Neutrophil (primary cell): ENCODE results near the gene TMEM44.
A peak's percentile ranks its signal among the peaks of the same experiment; 100 is the strongest.

Experiments
- H3K27ac ChIP-seq: fragments of 200-600 bp; sonication (generic); 2 replicates; pipeline ENCODE4 v1.5.1; 2016; ENCODE audit warnings: mild to moderate bottlenecking, moderate library complexity
- H3K27me3 ChIP-seq: fragments of 200-600 bp; sonication (generic); 2 replicates; pipeline ENCODE4 v1.6.0; 2016; ENCODE audit warnings: mild to moderate bottlenecking
- H3K36me3 ChIP-seq: fragments of 200-600 bp; sonication (generic); 2 replicates; pipeline ENCODE4 v1.5.1; 2017
- H3K4me1 ChIP-seq, 2 experiments: fragments of 200-600 bp in 1 of 2; sonication (generic) in 1 of 2; 1 replicate in 1 of 2; 2 replicates in 1 of 2; pipeline versions ENCODE4 v1.5.1 to v1.6.1; 2013 to 2016; ENCODE audit warnings: low read depth in 1 of 2, low read length in 1 of 2, mild to moderate bottlenecking in 1 of 2, moderate library complexity in 1 of 2; ENCODE audit not compliant: control insufficient read depth in 1 of 2, insufficient read depth in 1 of 2
- H3K4me3 ChIP-seq, 2 experiments: fragments of 200-600 bp in 1 of 2; sonication (generic) in 1 of 2; 1 replicate in 1 of 2; 2 replicates in 1 of 2; pipeline ENCODE4 v1.5.1; 2013 to 2016; ENCODE audit warnings: low read depth in 1 of 2, low read length in 1 of 2, mild to moderate bottlenecking in 1 of 2, moderate library complexity in 1 of 2
- H3K9me3 ChIP-seq: fragments of 200-600 bp; sonication (generic); 2 replicates; pipeline ENCODE4 v1.5.1; 2016
- CTCF ChIP-seq: fragments of 200-600 bp; sonication (generic); IDR thresholded peaks from 2 replicates; pipeline ENCODE4 v1.5.1; 2016; ENCODE audit warnings: antibody characterized with exemption

The TMEM44 gene

GRCh38 chr3:194584320-194584776 is 48.9 kb downstream of the TMEM44 start:
- H3K27me3 ChIP-seq, result no peaks in the 10 kb centered on the region
- peak overlapping the region; percentile 95 for H3K27ac ChIP-seq
- TF ChIP-seq CTCF, result no peak
- H3K9me3 ChIP-seq, result no peaks in the 10 kb centered on the region
- no peaks in the 10 kb centered on the region for H3K36me3 ChIP-seq
- H3K4me1 ChIP-seq, result peaks cover 26 to 33% of the 10 kb centered on the region in 2 experiments
- H3K4me3 ChIP-seq, result peak overlapping the region; percentile 76 to 96

GRCh38 chr3:194582196-194582905 is 50.9 kb downstream of the TMEM44 start:
- Histone ChIP-seq H3K36me3 (no peaks in the 10 kb centered on the region), H3K27ac (no peak overlapping the region), H3K27me3 (no peaks in the 10 kb centered on the region), H3K4me1 (peaks cover 20 to 26% of the 10 kb centered on the region in 2 experiments), H3K9me3 (no peaks in the 10 kb centered on the region), H3K4me3 (no peak overlapping the region)
- no peak for TF ChIP-seq CTCF

- no peaks in the 10 kb centered on the region for H3K36me3 ChIP-seq
- no peaks in the 10 kb centered on the region for H3K9me3 ChIP-seq
- no peak for TF ChIP-seq CTCF
- H3K4me3 ChIP-seq, result no peak overlapping the region
- H3K27me3 ChIP-seq, result no peaks in the 10 kb centered on the region
- peaks cover 15 to 21% of the 10 kb centered on the region in 2 experiments for H3K4me1 ChIP-seq
- H3K27ac ChIP-seq, result no peak overlapping the region
These were observed 54.1 kb downstream of the TMEM44 start for GRCh38 chr3:194579091-194579606.

GRCh38 chr3:194577986-194578905 is 55.0 kb downstream of the TMEM44 start:
- no peak for TF ChIP-seq CTCF
- no peak overlapping the region for H3K27ac ChIP-seq
- H3K27me3 ChIP-seq, result peaks cover 8% of the 10 kb centered on the region
- H3K9me3 ChIP-seq, result no peaks in the 10 kb centered on the region
- no peaks in the 10 kb centered on the region for H3K36me3 ChIP-seq
- H3K4me1 ChIP-seq, result peaks cover 14 to 16% of the 10 kb centered on the region in 2 experiments
- no peak overlapping the region for H3K4me3 ChIP-seq

- H3K27ac ChIP-seq, result peak overlapping the region; percentile 22
These were observed 57.6 kb downstream of the TMEM44 start for GRCh38 chr3:194575484-194576210.

More at GRCh38 chr3:194575484-194576210, 57.6 kb downstream of the TMEM44 start:
- H3K4me3 ChIP-seq, result no peak overlapping the region
- no peaks in the 10 kb centered on the region for H3K9me3 ChIP-seq
- H3K4me1 ChIP-seq, result peaks cover 13 to 14% of the 10 kb centered on the region in 2 experiments
- no peak for TF ChIP-seq CTCF
- no peaks in the 10 kb centered on the region for H3K36me3 ChIP-seq
- peaks cover 25% of the 10 kb centered on the region for H3K27me3 ChIP-seq
